HEK293T (cell line): ENCODE data around the gene TPPP2.
"Not testable (repeated sequence)": the region's sequence is repeated elsewhere in the genome, so short reads cannot be mapped to it uniquely, and the experiment has no call there.

Experiments
- CTCF ChIA-PET: fragments of 350-600 bp; formaldehyde crosslinking; extraction: SDS; loops from one replicate; lab custom pipeline; 2021; ENCODE audit warnings: antibody characterized with exemption, inconsistent platforms; lab: Yijun Ruan, JAX
- POLR2A ChIA-PET: fragments of 350-600 bp; formaldehyde crosslinking; extraction: SDS; loops from one replicate; lab custom pipeline; 2020; ENCODE audit warnings: antibody characterized with exemption, inconsistent platforms; lab: Yijun Ruan, JAX
- DNase-seq: peaks from one replicate; pipeline ENCODE4 v3.0.0; 2012; ENCODE audit warnings: mixed read lengths; ENCODE audit errors: extremely low spot score
- ARNT ChIP-seq: fragments of 450-650 bp; IDR thresholded peaks from 2 replicates; pipeline ENCODE4 v1.6.1; 2017; ENCODE audit warnings: mild to moderate bottlenecking
- BHLHE40 ChIP-seq: fragments of 450-650 bp; IDR thresholded peaks from 2 replicates; pipeline ENCODE4 v1.6.1; 2016; ENCODE audit warnings: mild to moderate bottlenecking, moderate library complexity, borderline replicate concordance
- CTBP1 ChIP-seq: fragments of 450-650 bp; IDR thresholded peaks from 2 replicates; pipeline ENCODE4 v1.6.1; 2016; ENCODE audit warnings: borderline replicate concordance
- ELF4 ChIP-seq: fragments of 450-650 bp; IDR thresholded peaks from 2 replicates; pipeline ENCODE4 v1.6.1; 2017; ENCODE audit warnings: antibody characterized with exemption
- FOXA1 ChIP-seq: fragments of 450-650 bp; IDR thresholded peaks from 2 replicates; pipeline ENCODE4 v1.6.1; 2016; ENCODE audit warnings: mild to moderate bottlenecking
- FOXK2 ChIP-seq: fragments of 450-650 bp; IDR thresholded peaks from 2 replicates; pipeline ENCODE4 v1.6.1; 2016; ENCODE audit warnings: mild to moderate bottlenecking
- FOXM1 ChIP-seq: fragments of 450-650 bp; IDR thresholded peaks from 2 replicates; pipeline ENCODE4 v1.6.1; 2017; ENCODE audit warnings: mild to moderate bottlenecking, borderline replicate concordance
- HDGF ChIP-seq: fragments of 450-650 bp; IDR thresholded peaks from 2 replicates; pipeline ENCODE4 v1.6.1; 2017; ENCODE audit warnings: antibody characterized with exemption, borderline replicate concordance
- L3MBTL2 ChIP-seq: fragments of 450-650 bp; conservative IDR thresholded peaks from 2 replicates; pipeline ENCODE4 v1.6.1; 2016; ENCODE audit warnings: mild to moderate bottlenecking
- LEF1 ChIP-seq: fragments of 450-650 bp; IDR thresholded peaks from 2 replicates; pipeline ENCODE4 v1.6.1; 2017; ENCODE audit warnings: mild to moderate bottlenecking, borderline replicate concordance
- NFRKB ChIP-seq: fragments of 450-650 bp; IDR thresholded peaks from 2 replicates; pipeline ENCODE4 v1.6.1; 2016; ENCODE audit warnings: mild to moderate bottlenecking, moderate library complexity
- PKNOX1 ChIP-seq: fragments of 450-650 bp; IDR thresholded peaks from 2 replicates; pipeline ENCODE4 v1.6.1; 2016
- SP1 ChIP-seq: fragments of 450-650 bp; IDR thresholded peaks from 2 replicates; pipeline ENCODE4 v1.6.1; 2017
- SUZ12 ChIP-seq: fragments of 450-650 bp; IDR thresholded peaks from 2 replicates; pipeline ENCODE4 v1.6.1; 2016; ENCODE audit warnings: mild to moderate bottlenecking
- TARDBP ChIP-seq: fragments of 450-650 bp; IDR thresholded peaks from 2 replicates; pipeline ENCODE4 v1.6.1; 2016
- ZNF384 ChIP-seq: fragments of 450-650 bp; IDR thresholded peaks from 2 replicates; pipeline ENCODE4 v1.6.1; 2016

TPPP2 gene

GRCh38 chr14:21029917-21030316, at the start of gene TPPP2:
Gene TPPP2, plus strand, starts transcription at chr14:21030217. Its CDS starts 365 bp downstream, at chr14:21030582.
- no peak for TF ChIP-seq ZNF384
- ChIA-PET CTCF (no interaction called here), POLR2A (no interaction called here)
- DNase-seq = no peak

- no peak for TF ChIP-seq FOXM1
- TF ChIP-seq FOXK2 = no peak
- TF ChIP-seq BHLHE40 = no peak
- no peak for TF ChIP-seq SUZ12
- TF ChIP-seq FOXA1 = no peak
- no peak for TF ChIP-seq ELF4
- TF ChIP-seq L3MBTL2 = no peak
- no peak for TF ChIP-seq NFRKB
- no peak for TF ChIP-seq LEF1
- TF ChIP-seq SP1 = no peak
- no peak for TF ChIP-seq ARNT
- no peak for TF ChIP-seq HDGF
- no peak for TF ChIP-seq ZNF384
- no peak for TF ChIP-seq TARDBP
- TF ChIP-seq PKNOX1 = no peak
- no peak for TF ChIP-seq CTBP1
- ChIA-PET POLR2A (interaction anchor here (4.0 kb wide), 1 partner anchor 10 kb away, joined by 21 read pairs; no protein-coding TSS in a partner anchor), CTCF (interaction anchor here (0.5 kb wide), 1 partner anchor 24 kb away, joined by 4 read pairs; no protein-coding TSS in a partner anchor)
- DNase-seq = no peak
Observed at GRCh38 chr14:20980906-20981305, 49.1 kb upstream of the TPPP2 start.

- no peak for TF ChIP-seq FOXM1
- no peak for TF ChIP-seq CTBP1
- no peak for TF ChIP-seq FOXA1
- no peak for TF ChIP-seq SUZ12
- no peak for TF ChIP-seq TARDBP
- no peak for TF ChIP-seq PKNOX1
- no peak for TF ChIP-seq ARNT
- TF ChIP-seq HDGF = no peak
- no peak for TF ChIP-seq FOXK2
- TF ChIP-seq LEF1 = no peak
- no peak for TF ChIP-seq BHLHE40
- no peak for TF ChIP-seq ELF4
- TF ChIP-seq NFRKB = no peak
- no peak for TF ChIP-seq L3MBTL2
- TF ChIP-seq SP1 = no peak
- ChIA-PET CTCF (interaction anchor here (0.7 to 2.1 kb wide), 4 partner anchors 12 to 110 kb away, joined by 3 to 12 read pairs (median 3); no protein-coding TSS in a partner anchor), POLR2A (interaction anchor here (4.0 kb wide), 1 partner anchor 12 kb away, joined by 21 read pairs; no protein-coding TSS in a partner anchor)
- DNase-seq = no peak
Observed at GRCh38 chr14:20982646-20983369, 47.2 kb upstream of the TPPP2 start.

- not testable (repeated sequence) for DNase-seq
- CTCF ChIA-PET = interaction anchor here (1.2 kb wide), 1 partner anchor 15 kb away, joined by 4 read pairs; no protein-coding TSS in a partner anchor
Observed at GRCh38 chr14:20985650-20986049, 44.4 kb upstream of the TPPP2 start.

GRCh38 chr14:20986811-20987210, 43.2 kb upstream of the TPPP2 start:
- TF ChIP-seq L3MBTL2 (no peak), ZNF384 (no peak), LEF1 (no peak), FOXA1 (no peak), CTBP1 (no peak), ELF4 (no peak), NFRKB (no peak), FOXM1 (no peak), TARDBP (no peak), ARNT (no peak)
- CTCF ChIA-PET = no interaction called here
- POLR2A ChIA-PET = no interaction called here
- no peak for DNase-seq

More at GRCh38 chr14:20985650-20986049, 44.4 kb upstream of the TPPP2 start:
- POLR2A ChIA-PET = interaction anchor here (0.9 kb wide), 1 partner anchor 304 kb away, joined by 3 read pairs; no protein-coding TSS in a partner anchor

- no peak for DNase-seq
- POLR2A ChIA-PET = interaction anchor here (1.1 to 2.0 kb wide), 4 partner anchors 15 to 114 kb away, joined by 3 to 10 read pairs (median 4); no protein-coding TSS in a partner anchor
- no peak for TF ChIP-seq NFRKB
- TF ChIP-seq L3MBTL2 = no peak
- no peak for TF ChIP-seq ARNT
- no peak for TF ChIP-seq BHLHE40
- no peak for TF ChIP-seq TARDBP
- no peak for TF ChIP-seq FOXM1
- TF ChIP-seq PKNOX1 = no peak
- TF ChIP-seq SUZ12 = no peak
- no peak for TF ChIP-seq ZNF384
- TF ChIP-seq ELF4 = no peak
- TF ChIP-seq CTBP1 = no peak
- TF ChIP-seq SP1 = no peak
- TF ChIP-seq HDGF = no peak
- TF ChIP-seq LEF1 = no peak
- no peak for TF ChIP-seq FOXA1
- TF ChIP-seq FOXK2 = no peak
- CTCF ChIA-PET = interaction anchor here (1.5 kb wide), 1 partner anchor 17 kb away, joined by 3 read pairs; no protein-coding TSS in a partner anchor
Observed at GRCh38 chr14:20988717-20989470, 41.1 kb upstream of the TPPP2 start.
